ENCODE data around the gene SETBP1.

SETBP1 gene

DNA sequence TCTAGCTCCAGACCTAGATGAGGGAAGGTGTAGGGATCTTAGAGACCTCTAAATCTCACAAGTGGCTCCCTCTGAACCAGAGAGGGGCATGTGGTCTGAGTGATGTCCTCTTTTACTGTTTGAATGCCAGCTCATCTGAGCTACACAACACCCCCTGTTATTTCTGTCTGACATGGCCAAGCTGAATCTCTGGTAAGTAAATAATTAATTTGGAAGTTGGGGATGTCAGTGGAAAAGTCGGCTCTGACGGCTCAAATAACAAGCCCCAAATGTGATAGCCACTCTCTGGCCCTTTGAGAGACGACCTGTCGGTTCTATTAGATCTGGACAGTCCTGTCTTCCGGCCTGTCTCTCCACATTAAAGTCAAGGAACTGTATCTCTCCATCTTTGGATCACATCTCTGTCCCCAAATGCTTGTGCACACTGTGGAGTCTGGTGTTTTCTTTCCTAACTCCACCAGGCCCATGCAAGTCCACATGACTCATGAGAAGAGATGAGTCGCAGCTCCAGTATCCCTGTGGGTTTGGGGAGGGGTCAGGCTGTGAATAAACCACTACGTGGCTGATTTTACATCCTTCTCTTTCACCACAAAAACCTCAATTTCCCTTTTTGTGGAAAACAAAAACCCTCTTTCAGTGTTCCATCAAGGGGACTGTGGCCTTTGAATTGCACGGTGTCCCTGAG, 52.5 kb downstream of the SETBP1 start:
- no peak for DNase-seq

GRCh38 chr18:44733754-44734465, 53.2 kb downstream of the SETBP1 start:
- no peak for DNase-seq

DNA sequence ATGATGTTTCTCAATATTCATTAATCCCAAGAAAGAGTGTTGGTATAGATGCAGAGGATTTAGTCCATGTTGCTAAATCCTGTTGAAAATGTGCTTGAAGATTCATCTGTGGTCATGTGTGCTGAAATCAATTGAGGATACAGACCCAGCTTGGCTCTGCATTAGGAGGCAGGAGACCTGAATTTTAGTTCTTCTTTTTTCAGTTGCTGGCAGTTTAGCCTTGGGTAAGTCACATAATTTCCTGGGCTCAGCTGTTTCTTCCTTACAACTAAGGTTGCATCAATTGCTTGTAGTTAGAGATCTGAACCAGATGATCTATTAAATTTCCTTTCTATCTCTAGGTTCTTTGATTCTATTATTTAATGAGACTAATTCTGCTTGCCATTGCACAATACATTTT, 54.4 kb downstream of the SETBP1 start:
- DNase-seq = no peak

- DNase-seq = no peak
Measured at GRCh38 chr18:44736664-44737380, 56.1 kb downstream of the SETBP1 start.

GRCh38 chr18:44737623-44738022, 56.9 kb downstream of the SETBP1 start:
- DNase-seq = no peak

DNA sequence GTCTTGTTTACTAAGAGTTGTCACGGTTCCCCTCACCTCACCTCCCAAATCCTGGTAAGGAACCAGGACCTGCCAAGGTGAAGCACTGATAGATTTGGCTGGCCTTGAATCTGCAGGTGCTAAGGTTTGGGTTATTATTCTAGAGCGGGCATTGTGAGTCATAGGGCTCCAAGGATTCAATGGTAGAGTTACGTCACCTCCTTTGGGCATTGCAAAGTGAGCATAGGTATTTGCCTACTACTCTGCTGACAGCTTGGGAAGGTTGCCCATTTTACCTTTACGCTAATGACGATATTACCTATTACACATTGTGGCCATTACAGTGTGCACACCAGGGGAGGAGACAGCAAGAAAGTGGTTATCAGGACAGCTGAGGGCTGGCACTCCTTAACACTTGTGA, 59.3 kb downstream of the SETBP1 start:
- DNase-seq = no peak

DNA sequence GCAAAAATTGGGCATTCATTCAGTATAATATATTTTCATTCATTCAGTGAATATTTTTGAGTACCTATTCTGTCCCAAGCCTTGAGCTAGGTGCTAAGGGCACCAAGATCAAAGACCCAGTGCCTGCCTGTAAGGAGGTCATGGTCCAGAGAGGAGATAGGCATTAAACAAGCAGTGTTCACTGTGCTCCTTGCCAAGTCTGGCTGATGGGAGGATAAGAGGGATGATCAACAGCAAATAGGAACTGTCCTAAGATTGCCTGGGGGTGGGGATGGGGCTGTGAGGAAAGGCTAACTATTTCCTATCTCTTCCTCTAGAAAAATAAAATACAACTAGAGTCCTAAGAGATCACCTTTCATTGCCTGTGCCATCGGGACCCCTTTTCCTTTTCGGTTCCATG, 60.4 kb downstream of the SETBP1 start:
- DNase-seq = no peak

GRCh38 chr18:44741511-44741910, 60.8 kb downstream of the SETBP1 start:
- no peak for DNase-seq

DNA sequence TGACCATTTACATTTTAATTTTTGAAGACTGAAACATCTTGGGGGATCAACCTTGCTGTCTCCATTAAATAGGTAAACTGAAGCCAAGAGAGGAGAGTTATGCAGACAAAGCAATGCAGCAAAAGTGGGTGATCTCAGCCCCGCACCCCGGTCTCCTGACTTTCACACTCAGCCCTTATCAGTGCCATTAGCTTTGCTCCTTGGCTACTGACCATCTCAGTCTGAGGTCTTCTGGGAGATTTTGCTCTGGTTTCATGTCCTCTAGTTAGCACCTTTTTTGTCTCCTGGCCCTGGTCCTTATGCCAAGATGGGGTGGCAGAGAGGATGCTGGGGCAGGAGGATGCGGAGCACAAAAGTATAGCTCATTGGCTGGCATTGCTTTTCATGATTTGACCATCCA, 61.4 kb downstream of the SETBP1 start:
- DNase-seq = no peak

DNA sequence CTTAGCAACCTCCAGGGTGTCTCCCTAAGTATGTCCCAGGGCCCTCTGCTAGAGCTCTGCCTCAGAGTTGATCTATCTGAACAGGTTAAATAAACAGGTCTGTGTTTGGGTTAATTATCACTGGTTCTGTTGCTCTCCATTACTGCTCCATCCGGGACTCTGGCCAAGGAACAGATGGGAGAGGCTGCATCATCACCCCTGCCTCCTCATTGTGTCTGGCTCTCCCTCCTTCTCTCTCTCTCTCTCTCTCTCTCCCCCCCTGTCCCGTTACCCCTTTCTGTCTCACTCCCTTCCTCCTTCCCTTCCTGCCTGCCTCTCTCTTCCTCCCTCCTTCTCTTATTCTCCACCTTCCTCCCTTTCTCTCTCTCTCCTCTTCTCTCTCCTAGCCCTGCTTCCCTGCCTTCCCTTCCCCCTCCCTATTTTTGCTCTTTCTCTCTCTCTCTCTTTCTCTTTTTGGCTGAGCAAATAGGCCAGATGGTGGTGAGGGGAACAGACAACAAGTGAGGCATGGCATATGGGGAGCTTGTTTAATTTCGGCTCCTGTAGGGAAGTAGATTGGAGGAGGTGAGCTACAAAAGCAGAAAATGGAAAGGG, 62.1 kb downstream of the SETBP1 start:
- peak; percentile 21 for DNase-seq

DNA sequence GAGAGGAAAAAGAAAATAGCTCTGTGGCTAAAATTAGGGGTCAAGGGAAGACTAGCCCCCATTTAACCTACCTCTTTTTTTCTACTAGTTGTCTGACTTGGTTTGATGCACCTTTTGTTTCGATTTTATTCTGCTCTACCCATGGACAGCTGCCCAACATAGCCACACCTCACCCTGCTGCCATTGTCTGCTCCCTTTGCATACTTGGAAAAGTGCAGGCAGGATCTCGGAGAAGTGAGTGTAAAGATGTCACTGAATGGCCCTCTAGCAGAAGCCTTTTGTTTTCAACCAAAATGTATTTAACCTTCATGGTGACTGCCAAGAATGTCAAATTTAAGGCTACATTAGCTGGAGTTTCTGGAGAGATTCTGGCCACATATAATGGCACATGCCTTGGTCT, 62.9 kb downstream of the SETBP1 start:
- DNase-seq = no peak

DNA sequence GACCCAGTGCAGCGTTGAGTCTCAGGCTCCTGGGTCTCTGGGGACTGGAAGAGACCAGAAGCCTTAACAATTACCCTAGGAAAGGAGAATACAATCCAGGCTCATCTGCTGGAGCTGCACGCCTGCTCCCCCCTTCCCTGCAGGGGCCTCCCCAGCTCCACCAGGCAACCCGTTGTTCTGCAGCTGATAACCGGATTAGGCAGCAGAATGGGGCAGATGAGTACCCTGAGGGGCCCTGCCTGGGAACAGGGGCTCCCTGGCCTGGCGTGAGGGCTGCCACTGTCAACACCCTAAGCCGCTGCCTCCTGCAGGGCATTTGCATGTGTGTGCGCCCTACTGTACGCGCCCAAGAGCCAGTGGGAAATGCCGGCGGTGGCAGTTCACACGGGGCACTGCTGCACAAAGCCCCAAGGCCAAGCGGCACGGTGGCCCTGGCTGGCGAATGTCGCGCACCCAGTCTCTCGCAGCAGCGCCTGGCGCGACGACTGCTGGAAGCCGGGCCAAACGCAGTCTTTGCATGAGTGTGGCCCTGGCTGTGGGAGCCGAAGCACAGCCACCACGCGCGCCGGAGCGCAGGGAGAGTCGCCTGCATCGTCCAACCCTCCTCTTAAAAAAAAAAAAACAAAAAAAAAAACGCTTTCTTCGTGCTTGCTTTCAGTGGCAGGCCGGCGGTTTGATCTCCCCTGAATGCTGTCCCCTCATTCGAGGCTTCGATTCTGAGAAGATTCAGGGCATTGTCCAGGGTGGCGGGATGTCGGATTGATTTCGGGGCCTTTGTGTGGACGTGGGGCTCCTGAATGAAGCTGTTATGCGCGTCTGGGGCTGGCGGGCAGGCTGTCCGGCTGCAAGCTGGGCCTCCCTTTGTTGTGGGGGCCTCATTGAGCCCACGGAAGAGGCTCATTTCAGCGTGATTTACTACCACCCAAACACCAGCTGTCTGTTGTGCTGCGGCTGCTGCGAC, 63.8 kb downstream of the SETBP1 start:
- DNase-seq = no peak

GRCh38 chr18:44747157-44747556, 66.5 kb downstream of the SETBP1 start:
- DNase-seq = no peak

DNA sequence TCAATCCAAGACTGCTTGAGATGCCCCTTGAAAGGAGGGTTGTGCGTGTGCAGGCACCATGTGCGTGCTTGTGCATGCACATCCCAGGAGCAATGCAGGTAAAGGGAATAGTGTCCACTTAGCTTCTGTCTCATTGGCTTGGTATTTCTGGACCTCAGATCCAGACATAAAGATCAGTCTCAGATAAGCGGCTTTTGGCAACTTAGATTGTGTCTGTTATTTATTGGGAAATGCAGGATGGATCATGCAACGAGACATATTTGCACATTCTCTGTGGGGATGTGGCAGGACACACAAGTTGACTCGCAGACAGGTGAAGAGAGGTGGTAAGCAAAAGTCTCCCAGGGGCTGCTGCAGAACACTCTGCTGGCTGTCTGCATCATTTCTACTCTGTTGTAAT, 67.9 kb downstream of the SETBP1 start:
- DNase-seq = no peak

GRCh38 chr18:44750774-44751173, 70.1 kb downstream of the SETBP1 start:
- no peak for DNase-seq

GRCh38 chr18:44754567-44754966, 73.9 kb downstream of the SETBP1 start:
- no peak for DNase-seq

DNA sequence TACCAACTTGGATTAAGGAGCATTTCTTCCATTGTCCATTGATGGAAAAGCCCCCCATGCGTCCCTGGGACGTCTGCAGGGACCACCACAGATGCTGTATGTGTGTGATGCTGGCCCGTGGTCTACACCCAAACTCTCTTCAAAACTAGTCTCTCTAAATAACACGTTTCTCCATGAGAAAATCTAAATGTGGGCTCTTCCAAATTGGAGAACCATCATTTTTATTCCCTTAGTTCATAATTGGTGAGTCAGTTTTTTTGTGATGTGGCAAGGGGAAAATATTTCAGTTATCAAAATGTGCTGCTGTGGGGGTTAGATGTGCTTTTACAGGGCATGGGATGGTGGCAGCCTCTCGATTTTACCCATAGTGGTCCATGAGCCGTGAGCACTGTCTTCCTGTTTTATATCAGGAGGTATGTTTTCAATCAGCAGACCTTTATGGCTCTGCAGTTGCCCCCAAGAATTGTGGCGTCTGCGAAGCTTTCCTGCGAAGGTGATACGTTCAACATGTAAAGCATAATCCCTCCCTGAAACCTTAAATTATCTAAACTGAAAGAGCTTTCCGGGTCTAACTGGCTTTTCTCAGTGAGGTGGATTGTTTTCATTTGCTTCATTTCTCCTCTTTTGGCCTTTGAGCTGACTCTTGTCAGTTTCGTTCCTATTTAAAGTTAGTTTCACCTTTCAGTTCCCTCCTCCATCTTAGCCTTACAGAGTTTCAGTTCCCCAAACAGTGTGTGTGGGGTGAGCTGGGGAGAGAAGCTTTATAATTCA, 78.4 kb downstream of the SETBP1 start:
- DNase-seq = no peak

GRCh38 chr18:44759925-44760342, 79.2 kb downstream of the SETBP1 start:
- no peak for DNase-seq

GRCh38 chr18:44761812-44762211, 81.1 kb downstream of the SETBP1 start:
- no peak for DNase-seq

GRCh38 chr18:44763327-44763726, 82.6 kb downstream of the SETBP1 start:
- no peak for DNase-seq

DNA sequence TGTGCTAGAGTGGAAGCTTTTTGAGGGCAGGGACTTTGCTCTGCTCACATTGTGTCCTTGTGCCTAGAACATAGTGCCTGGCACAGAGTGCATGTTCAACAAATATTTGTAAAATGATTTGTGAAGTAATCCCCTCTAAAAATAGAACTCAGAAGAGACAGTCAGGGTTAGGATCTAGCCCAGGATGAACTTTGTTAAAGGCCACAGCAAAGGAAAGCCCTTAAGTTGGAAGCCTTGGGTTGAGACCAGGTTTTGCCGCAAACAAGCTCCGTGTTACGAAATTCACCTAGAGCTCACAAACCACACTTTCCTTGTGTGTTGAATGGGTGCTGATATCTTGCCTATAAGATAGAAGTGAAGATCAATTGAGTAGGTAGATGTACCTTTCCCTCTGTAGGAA, 84.2 kb downstream of the SETBP1 start:
- no peak for DNase-seq

- DNase-seq = no peak
Measured at GRCh38 chr18:44765456-44765855, 84.8 kb downstream of the SETBP1 start.
